Smooth muscle cell (in vitro differentiated cells): ENCODE results near the gene ATAD3B. TPM values are rescaled to one million over a fixed set of nuclear protein-coding genes. Genes with fewer than 3 reads are reported as not detected.
A peak's percentile ranks its signal among the peaks of the same experiment; 100 is the strongest.
"Not testable (repeated sequence)": the region's sequence is repeated elsewhere in the genome, so short reads cannot be mapped to it uniquely, and the experiment has no call there.

Experiments used
- DNase-seq: peaks from one replicate; lab custom pipeline; 2025; ENCODE audit not compliant: unreplicated experiment; lab: John Stamatoyannopoulos, UW
- H2AFZ ChIP-seq: fragments of 200-600 bp; sonication (generic); 2 replicates; pipeline ENCODE4 v1.6.0; 2016; ENCODE audit warnings: antibody characterized with exemption, low read depth, mild to moderate bottlenecking
- H3F3A ChIP-seq: fragments of 200-600 bp; sonication (generic); 2 replicates; pipeline ENCODE4 v1.6.0; 2017; ENCODE audit warnings: antibody characterized with exemption, low read depth
- H3K27ac ChIP-seq: fragments of 200-600 bp; sonication (generic); 2 replicates; pipeline ENCODE4 v1.5.1; 2016; ENCODE audit warnings: low read depth, mild to moderate bottlenecking
- H3K27me3 ChIP-seq: fragments of 200-600 bp; sonication (generic); 2 replicates; pipeline ENCODE4 v1.6.1; 2016; ENCODE audit warnings: low read depth, mild to moderate bottlenecking
- H3K36me3 ChIP-seq: fragments of 200-600 bp; sonication (generic); 2 replicates; pipeline ENCODE4 v1.5.1; 2016; ENCODE audit warnings: low read depth
- H3K4me1 ChIP-seq: fragments of 200-600 bp; sonication (generic); 2 replicates; pipeline ENCODE4 v1.5.1; 2016; ENCODE audit warnings: low read depth
- H3K4me2 ChIP-seq: fragments of 200-600 bp; sonication (generic); 2 replicates; pipeline ENCODE4 v1.6.0; 2016; ENCODE audit warnings: mild to moderate bottlenecking
- H3K4me3 ChIP-seq: fragments of 200-600 bp; sonication (generic); 2 replicates; pipeline ENCODE4 v1.5.1; 2016; ENCODE audit warnings: mild to moderate bottlenecking
- H3K79me2 ChIP-seq: fragments of 200-600 bp; sonication (generic); 2 replicates; pipeline ENCODE4 v1.6.0; 2016; ENCODE audit warnings: low read depth, mild to moderate bottlenecking
- H3K9ac ChIP-seq: fragments of 200-600 bp; sonication (generic); 2 replicates; pipeline ENCODE4 v1.6.0; 2016; ENCODE audit warnings: low read depth
- H3K9me3 ChIP-seq: fragments of 200-600 bp; sonication (generic); replicated peaks from 2 replicates; pipeline ENCODE4 v1.5.1; 2016; ENCODE audit warnings: low read depth
- H4K20me1 ChIP-seq: fragments of 200-600 bp; sonication (generic); 2 replicates; pipeline ENCODE4 v1.6.0; 2016; ENCODE audit warnings: low read depth
- CTCF ChIP-seq: fragments of 200-600 bp; sonication (generic); IDR thresholded peaks from 2 replicates; pipeline ENCODE4 v1.5.1; 2017; ENCODE audit warnings: borderline replicate concordance, mild to moderate bottlenecking, antibody characterized with exemption; ENCODE audit not compliant: insufficient read depth, poor library complexity, severe bottlenecking
- WGBS: methylation state at CpG from one replicate; pipeline ENCODE4 v1.1.7; 2016; ENCODE audit warnings: low lambda C conversion rate; 5-methylcytosine and 5-hydroxymethylcytosine counted together
- polyA plus RNA-seq: library from polyadenylated mRNA; unstranded; fragments of >200 nt; fragmentation: Nextera tagmentation; extraction: Ambion mirVana; gene quantifications from 2 replicates; pipeline ENCODE4 v1.2.1, GENCODE V29; 2016
- total RNA-seq: library from RNA; depleted of rRNA; stranded (reverse); fragments of >200 nt; gene quantifications from 2 replicates; pipeline ENCODE4 v1.2.3, GENCODE V29; 2014

Gene ATAD3B
- total and polyA plus RNA-seq, 2 experiments from 2014 or later = 8.6 to 20.2 TPM

- 44% methylated on average over 12 of the region's 19 CpGs for WGBS
- Histone ChIP-seq H3K9me3 (no peaks in the 10 kb centered on the region), H3K9ac (no peak overlapping the region), H3K79me2 (no peaks in the 10 kb centered on the region), H3K27me3 (no peaks in the 10 kb centered on the region), H3K36me3 (no peaks in the 10 kb centered on the region), H3K27ac (no peak overlapping the region), H2AFZ (no peak overlapping the region), H3F3A (peaks cover 25% of the 10 kb centered on the region), H3K4me2 (no peak overlapping the region), H3K4me1 (peaks cover 24% of the 10 kb centered on the region), H3K4me3 (no peak overlapping the region), H4K20me1 (no peaks in the 10 kb centered on the region)
- no peak for DNase-seq
- TF ChIP-seq CTCF = no peak
Observed at GRCh38 chr1:1426496-1427105, 45.0 kb upstream of the ATAD3B start.

GRCh38 chr1:1427106-1427819, 44.3 kb upstream of the ATAD3B start:
- no peaks in the 10 kb centered on the region for H3K9me3 ChIP-seq
- H3K27ac ChIP-seq = no peak overlapping the region
- peaks cover 25% of the 10 kb centered on the region for H3F3A ChIP-seq
- 10% methylated on average over 2 of the region's 66 CpGs for WGBS
- H2AFZ ChIP-seq = no peak overlapping the region
- H3K27me3 ChIP-seq = no peaks in the 10 kb centered on the region
- H3K4me2 ChIP-seq = peak overlapping the region; percentile 83
- H3K4me3 ChIP-seq = peak overlapping the region; percentile 57
- no peak overlapping the region for H3K9ac ChIP-seq
- H3K4me1 ChIP-seq = peaks cover 31% of the 10 kb centered on the region
- DNase-seq = no peak
- H3K79me2 ChIP-seq = no peaks in the 10 kb centered on the region
- H4K20me1 ChIP-seq = no peaks in the 10 kb centered on the region
- no peak for TF ChIP-seq CTCF
- no peaks in the 10 kb centered on the region for H3K36me3 ChIP-seq

GRCh38 chr1:1427820-1428148, 43.8 kb upstream of the ATAD3B start:
- TF ChIP-seq CTCF = no peak
- peaks cover 36% of the 10 kb centered on the region for H3K4me1 ChIP-seq
- H2AFZ ChIP-seq = no peak overlapping the region
- H3K27ac ChIP-seq = no peak overlapping the region
- H3F3A ChIP-seq = peaks cover 25% of the 10 kb centered on the region
- H3K9ac ChIP-seq = no peak overlapping the region
- H3K4me2 ChIP-seq = peak overlapping the region; percentile 83
- H3K4me3 ChIP-seq = peak overlapping the region; percentile 57
- no peaks in the 10 kb centered on the region for H3K9me3 ChIP-seq
- no peaks in the 10 kb centered on the region for H3K27me3 ChIP-seq
- H3K79me2 ChIP-seq = no peaks in the 10 kb centered on the region
- no peaks in the 10 kb centered on the region for H3K36me3 ChIP-seq
- DNase-seq = no peak
- WGBS = no CpG with 5 or more reads among the region's 22 CpGs
- no peaks in the 10 kb centered on the region for H4K20me1 ChIP-seq

GRCh38 chr1:1428174-1428573, 43.4 kb upstream of the ATAD3B start:
- Histone ChIP-seq H3K4me3 (no peak overlapping the region), H3K4me2 (no peak overlapping the region), H3K4me1 (peaks cover 40% of the 10 kb centered on the region), H3K9me3 (no peaks in the 10 kb centered on the region), H3K79me2 (no peaks in the 10 kb centered on the region), H2AFZ (no peak overlapping the region), H3K27ac (peak overlapping the region; percentile 89), H3K36me3 (no peaks in the 10 kb centered on the region), H3K27me3 (no peaks in the 10 kb centered on the region), H4K20me1 (no peaks in the 10 kb centered on the region), H3K9ac (no peak overlapping the region), H3F3A (peaks cover 25% of the 10 kb centered on the region)
- 92% methylated on average over 18 of the region's 19 CpGs for WGBS
- TF ChIP-seq CTCF = no peak
- no peak for DNase-seq

GRCh38 chr1:1428967-1429366, 42.6 kb upstream of the ATAD3B start:
- WGBS = 95% methylated on average over 6 of the region's 6 CpGs
- H3K79me2 ChIP-seq, H2AFZ ChIP-seq, H3K9me3 ChIP-seq, H3K4me3 ChIP-seq, H3K9ac ChIP-seq, H4K20me1 ChIP-seq, H3K36me3 ChIP-seq, H3K27me3 ChIP-seq, DNase-seq: not testable (repeated sequence)
- H3F3A ChIP-seq = peaks cover 25% of the 10 kb centered on the region
- H3K4me1 ChIP-seq = peaks cover 48% of the 10 kb centered on the region
- H3K27ac ChIP-seq = peak overlapping the region; percentile 89
- H3K4me2 ChIP-seq = peak overlapping the region; percentile 61
